AG04449 (cell line): ENCODE results near the gene UNC79.

Experiments used
- CTCF ChIA-PET: fragments of 350-600 bp; formaldehyde crosslinking; extraction: SDS; loops from one replicate; lab custom pipeline; 2021; ENCODE audit warnings: antibody characterized with exemption; lab: Yijun Ruan, JAX
- POLR2A ChIA-PET: fragments of 400-600, 350-600 bp; formaldehyde crosslinking; extraction: SDS; loops from one replicate; lab custom pipeline; 2020; ENCODE audit warnings: antibody characterized with exemption, inconsistent platforms; lab: Yijun Ruan, JAX
- DNase-seq: peaks from one replicate; pipeline ENCODE4 v3.0.0-alpha.2; 2010; ENCODE audit warnings: low read depth, low spot score
- H3K4me3 ChIP-seq: 2 replicates; pipeline ENCODE4 v1.5.1; 2011; ENCODE audit warnings: low read depth, mild to moderate bottlenecking, control low read depth, low read length
- CTCF ChIP-seq: IDR thresholded peaks from one replicate; pipeline ENCODE4 v1.5.1; 2011; ENCODE audit warnings: mild to moderate bottlenecking, moderate library complexity, low read length, control low read depth, inconsistent platforms; ENCODE audit not compliant: insufficient read depth; ENCODE audit errors: missing control alignments

The UNC79 gene

GRCh38 chr14:93683226-93683625 lies 252.5 kb downstream of the UNC79 start:
- CTCF ChIA-PET: no interaction called here
- no peak for TF ChIP-seq CTCF
- DNase-seq: no peak
- no peak overlapping the region for H3K4me3 ChIP-seq
- POLR2A ChIA-PET: no interaction called here

- H3K4me3 ChIP-seq: no peak overlapping the region
- no peak for TF ChIP-seq CTCF
- POLR2A ChIA-PET: no interaction called here
- CTCF ChIA-PET: no interaction called here
- no peak for DNase-seq
These were observed 254.6 kb downstream of the UNC79 start for GRCh38 chr14:93685121-93685895.

GRCh38 chr14:93686268-93686667 lies 255.5 kb downstream of the UNC79 start:
- TF ChIP-seq CTCF: no peak
- CTCF ChIA-PET: no interaction called here
- no peak overlapping the region for H3K4me3 ChIP-seq
- POLR2A ChIA-PET: no interaction called here
- no peak for DNase-seq

- ChIA-PET POLR2A (no interaction called here), CTCF (no interaction called here)
- H3K4me3 ChIP-seq: no peak overlapping the region
- DNase-seq: no peak
- TF ChIP-seq CTCF: no peak
These were observed 257.5 kb downstream of the UNC79 start for GRCh38 chr14:93688239-93688666.

GRCh38 chr14:93688820-93689219 lies 258.1 kb downstream of the UNC79 start:
- POLR2A ChIA-PET: no interaction called here
- TF ChIP-seq CTCF: no peak
- CTCF ChIA-PET: no interaction called here
- no peak for DNase-seq
- no peak overlapping the region for H3K4me3 ChIP-seq

- TF ChIP-seq CTCF: no peak
- DNase-seq: no peak
- POLR2A ChIA-PET: no interaction called here
- CTCF ChIA-PET: no interaction called here
- no peak overlapping the region for H3K4me3 ChIP-seq
These were observed 259.4 kb downstream of the UNC79 start for GRCh38 chr14:93690146-93690545.
